Testis (tissue), 3 donors: ENCODE measurements around the gene KCNK10. TPM values are rescaled to one million over a fixed set of nuclear protein-coding genes. Genes with fewer than 3 reads are reported as not detected.

ENCODE experiments used
- DNase-seq: peaks from one replicate; pipeline ENCODE4 v3.0.0-alpha.2; 2019
- H3K27ac ChIP-seq, 2 donors: fragments of 200-600 bp; sonication (generic); one replicate each; pipeline ENCODE4 v1.5.1; 2019
- H3K27me3 ChIP-seq: fragments of 200-600 bp; sonication (generic); one replicate; pipeline ENCODE4 v1.5.1; 2019
- H3K36me3 ChIP-seq: fragments of 200-600 bp; sonication (generic); one replicate; pipeline ENCODE4 v1.5.1; 2017; ENCODE audit warnings: low read depth; ENCODE audit errors: missing control alignments
- H3K4me1 ChIP-seq: fragments of 200-600 bp; sonication (generic); one replicate; pipeline ENCODE4 v1.5.1; 2019
- H3K4me3 ChIP-seq, 2 donors: fragments of 200-600 bp; sonication (generic); one replicate each; pipeline ENCODE4 v1.5.1; 2017 to 2019
- H3K9me3 ChIP-seq: fragments of 200-600 bp; sonication (generic); one replicate; pipeline ENCODE4 v1.5.1; 2017
- POLR2A ChIP-seq: fragments of 450-650 bp; IDR thresholded peaks from one replicate; pipeline ENCODE4 v1.6.1; 2017; ENCODE audit warnings: antibody characterized with exemption, mild to moderate bottlenecking, moderate library complexity
- WGBS, 2 donors: methylation state at CpG; one replicate each; pipeline ENCODE4 v1.1.5; 2018; 5-methylcytosine and 5-hydroxymethylcytosine counted together
- intact Hi-C: fragments of 100-400 bp; cut with DNase I; formaldehyde crosslinking; loops from one replicate; pipeline ENCODE4 v1.15.1; 2023; ENCODE audit warnings: low total_unique reads
- polyA plus RNA-seq: library from polyadenylated mRNA; stranded (reverse); fragments of 350-450 nt; fragmentation: Illumina TruSeq; extraction: RNeasy Lipid Tissue Mini Kit (QIAGEN cat#74804); gene quantifications from one replicate; pipeline ENCODE4 v1.2.3, GENCODE V29; 2014; ENCODE audit warnings: low read depth, low replicate concordance; ENCODE audit not compliant: insufficient read depth
- total RNA-seq, 2 donors: library from RNA; depleted of rRNA; stranded (reverse); fragments of >200 nt; gene quantifications; one replicate each; pipeline ENCODE4 v1.2.3, GENCODE V29; 2016
- TF ChIP-seq, protein P1 (sequence below), 3 experiments: fragments of 450-650 bp in 2 of 3; fragments of 200-600 bp in 1 of 3; sonication (generic) in 1 of 3; IDR thresholded peaks; one replicate each; pipeline ENCODE4 v1.5.1; 2016 to 2019; ENCODE audit warnings: antibody characterized with exemption in 3 of 3, mild to moderate bottlenecking in 2 of 3, moderate library complexity in 1 of 3

Gene KCNK10
- total and polyA plus RNA-seq, 3 donors from 2014 or later, result 0.55 to 4.2 (median 1.6) TPM

DNA sequence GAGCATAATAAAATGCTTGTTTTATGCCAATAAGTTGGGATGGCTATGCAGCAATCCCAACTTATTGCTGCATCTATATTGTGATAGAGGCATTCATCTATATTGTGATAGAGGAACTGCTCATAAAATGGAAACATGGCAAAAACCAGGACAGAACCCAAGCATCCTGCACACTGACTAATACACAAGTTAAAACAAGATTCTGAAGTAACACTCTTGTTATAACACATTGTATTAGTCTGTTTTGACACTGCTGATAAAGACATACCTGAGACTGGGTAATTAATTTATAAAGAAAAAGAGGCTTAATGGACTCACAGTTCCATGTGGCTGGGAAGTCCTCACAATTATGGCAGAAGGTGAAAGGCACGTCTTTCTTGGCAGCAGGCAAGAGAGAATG, 36.8 kb downstream of the KCNK10 start:
- H3K27ac ChIP-seq, result no peak overlapping the region
- 72 to 80% methylated on average over 1 of the region's 1 CpG for WGBS, 2 donors
- no peaks in the 10 kb centered on the region for H3K36me3 ChIP-seq
- no peaks in the 10 kb centered on the region for H3K4me1 ChIP-seq
- no peaks in the 10 kb centered on the region for H3K9me3 ChIP-seq
- H3K4me3 ChIP-seq, result no peak overlapping the region
- no peak for DNase-seq
- no peaks in the 10 kb centered on the region for H3K27me3 ChIP-seq
- TF ChIP-seq POLR2A, result no peak
- intact Hi-C loops, result no loop called here

DNA sequence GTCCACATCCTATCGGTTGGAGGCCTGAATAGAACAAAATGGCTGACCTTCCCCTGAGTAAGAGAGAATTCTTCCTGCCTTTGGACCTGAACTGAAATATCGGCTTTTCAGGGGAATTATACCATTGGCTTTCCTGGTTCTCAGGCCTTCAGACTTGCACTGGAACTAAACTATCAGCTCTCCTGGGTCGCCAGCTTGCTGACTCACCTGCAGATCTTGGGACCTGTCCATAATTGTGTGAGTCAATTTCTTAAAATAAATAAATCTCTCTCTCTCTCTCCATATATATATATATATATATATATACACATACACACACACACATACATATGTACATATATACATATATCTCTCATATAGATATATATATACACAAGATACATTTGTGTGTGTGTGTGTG, 41.6 kb downstream of the KCNK10 start:
- 95 to 98% methylated on average over 3 of the region's 3 CpGs for WGBS, 2 donors
- Histone ChIP-seq H3K27me3 (no peaks in the 10 kb centered on the region), H3K9me3 (no peaks in the 10 kb centered on the region), H3K4me1 (no peaks in the 10 kb centered on the region), H3K36me3 (no peaks in the 10 kb centered on the region), H3K27ac (no peak overlapping the region), H3K4me3 (no peak overlapping the region)
- intact Hi-C loops, result no loop called here
- TF ChIP-seq, protein P1, sequence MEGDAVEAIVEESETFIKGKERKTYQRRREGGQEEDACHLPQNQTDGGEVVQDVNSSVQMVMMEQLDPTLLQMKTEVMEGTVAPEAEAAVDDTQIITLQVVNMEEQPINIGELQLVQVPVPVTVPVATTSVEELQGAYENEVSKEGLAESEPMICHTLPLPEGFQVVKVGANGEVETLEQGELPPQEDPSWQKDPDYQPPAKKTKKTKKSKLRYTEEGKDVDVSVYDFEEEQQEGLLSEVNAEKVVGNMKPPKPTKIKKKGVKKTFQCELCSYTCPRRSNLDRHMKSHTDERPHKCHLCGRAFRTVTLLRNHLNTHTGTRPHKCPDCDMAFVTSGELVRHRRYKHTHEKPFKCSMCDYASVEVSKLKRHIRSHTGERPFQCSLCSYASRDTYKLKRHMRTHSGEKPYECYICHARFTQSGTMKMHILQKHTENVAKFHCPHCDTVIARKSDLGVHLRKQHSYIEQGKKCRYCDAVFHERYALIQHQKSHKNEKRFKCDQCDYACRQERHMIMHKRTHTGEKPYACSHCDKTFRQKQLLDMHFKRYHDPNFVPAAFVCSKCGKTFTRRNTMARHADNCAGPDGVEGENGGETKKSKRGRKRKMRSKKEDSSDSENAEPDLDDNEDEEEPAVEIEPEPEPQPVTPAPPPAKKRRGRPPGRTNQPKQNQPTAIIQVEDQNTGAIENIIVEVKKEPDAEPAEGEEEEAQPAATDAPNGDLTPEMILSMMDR (IDR thresholded peaks at IDR 0.05), result no peak
- no peak for TF ChIP-seq POLR2A
- DNase-seq, result no peak

DNA sequence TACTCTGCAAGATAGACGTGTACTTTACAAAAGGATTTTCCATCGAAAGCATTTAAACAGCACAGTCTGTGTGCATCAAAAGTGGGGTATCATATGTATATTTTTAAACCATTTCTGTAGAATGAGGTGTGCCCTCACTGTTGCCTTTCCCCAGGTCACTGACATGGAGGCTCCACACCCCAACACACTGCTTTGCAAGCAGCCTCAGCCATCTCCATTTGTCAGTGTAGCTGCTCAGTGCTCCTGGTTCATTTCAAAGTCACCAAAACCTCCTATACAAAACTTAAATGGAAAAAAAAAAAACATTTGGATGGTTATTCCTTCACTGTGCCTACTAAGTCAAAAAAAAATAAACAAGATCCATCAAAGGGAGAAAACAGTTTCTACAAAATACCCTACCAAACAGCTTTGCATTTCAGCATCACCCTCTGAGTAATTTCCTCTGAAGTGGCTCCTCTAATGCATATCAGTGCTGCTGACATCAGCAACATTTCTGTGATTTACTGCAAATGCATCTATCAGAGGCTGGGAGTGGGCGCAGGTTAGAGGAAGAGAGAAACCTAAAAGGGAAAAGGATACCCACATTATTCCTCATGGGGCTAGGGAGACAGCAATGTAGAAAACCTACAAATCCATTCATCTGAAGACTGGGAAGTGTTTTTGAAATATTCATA, 46.0 kb downstream of the KCNK10 start:
- no peaks in the 10 kb centered on the region for H3K4me1 ChIP-seq
- no peaks in the 10 kb centered on the region for H3K36me3 ChIP-seq
- H3K4me3 ChIP-seq, result no peak overlapping the region
- 68 to 78% methylated on average over 3 of the region's 3 CpGs for WGBS, 2 donors
- no peaks in the 10 kb centered on the region for H3K9me3 ChIP-seq
- TF ChIP-seq POLR2A, result no peak
- TF ChIP-seq, protein P1 (IDR thresholded peaks at IDR 0.05), result no peak
- no peak overlapping the region for H3K27ac ChIP-seq
- DNase-seq, result no peak
- no peaks in the 10 kb centered on the region for H3K27me3 ChIP-seq
- intact Hi-C loops, result no loop called here

DNA sequence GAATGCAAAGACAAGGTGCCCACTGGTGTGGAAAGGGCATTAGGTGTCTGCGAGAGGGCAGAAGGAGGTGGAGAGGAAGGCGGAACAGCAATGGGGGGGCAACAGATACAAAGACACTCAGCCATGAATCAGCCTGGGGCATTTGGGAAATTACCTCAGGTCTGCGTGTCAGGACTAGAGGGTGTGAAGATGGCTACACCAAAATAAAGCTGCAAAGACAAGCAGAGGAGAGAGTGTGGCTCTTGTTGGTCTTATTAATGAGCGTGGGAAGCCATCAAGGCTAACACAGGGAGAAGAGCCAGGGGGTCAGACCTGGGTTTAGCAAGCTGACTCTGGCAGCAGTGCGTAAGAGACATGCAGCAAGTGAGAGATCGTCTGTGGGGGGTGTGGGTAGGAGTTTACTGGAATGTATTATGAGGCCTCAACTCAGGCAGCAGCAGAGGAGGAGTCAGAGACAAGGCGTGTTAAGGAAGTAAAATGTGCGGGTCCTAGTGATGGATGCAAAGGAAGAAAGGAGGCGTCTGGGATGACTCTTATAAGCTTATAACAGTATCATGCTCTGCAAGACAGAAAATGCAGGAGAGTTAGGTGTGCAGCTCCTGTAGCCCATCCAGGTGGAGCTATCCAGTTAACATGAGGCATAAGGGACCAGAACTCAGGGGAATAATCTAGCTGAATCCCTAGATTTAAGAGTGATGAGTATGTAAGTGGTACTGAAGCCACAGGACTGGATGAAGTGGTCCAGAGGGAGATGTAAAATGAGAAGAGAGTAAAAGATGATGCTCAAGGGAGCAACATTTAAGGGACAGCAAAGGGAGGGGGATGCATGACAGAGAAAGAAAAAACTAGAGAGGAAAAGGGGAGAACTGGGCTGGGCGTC, 50.4 kb downstream of the KCNK10 start:
- Histone ChIP-seq H3K4me3 (no peak overlapping the region), H3K36me3 (no peaks in the 10 kb centered on the region), H3K27ac (no peak overlapping the region), H3K9me3 (no peaks in the 10 kb centered on the region), H3K27me3 (no peaks in the 10 kb centered on the region), H3K4me1 (no peaks in the 10 kb centered on the region)
- no peak for TF ChIP-seq POLR2A
- TF ChIP-seq, protein P1 (IDR thresholded peaks at IDR 0.05), result no peak
- 64 to 72% methylated on average over 10 of the region's 10 CpGs for WGBS, 2 donors
- intact Hi-C loops, result no loop called here
- no peak for DNase-seq

DNA sequence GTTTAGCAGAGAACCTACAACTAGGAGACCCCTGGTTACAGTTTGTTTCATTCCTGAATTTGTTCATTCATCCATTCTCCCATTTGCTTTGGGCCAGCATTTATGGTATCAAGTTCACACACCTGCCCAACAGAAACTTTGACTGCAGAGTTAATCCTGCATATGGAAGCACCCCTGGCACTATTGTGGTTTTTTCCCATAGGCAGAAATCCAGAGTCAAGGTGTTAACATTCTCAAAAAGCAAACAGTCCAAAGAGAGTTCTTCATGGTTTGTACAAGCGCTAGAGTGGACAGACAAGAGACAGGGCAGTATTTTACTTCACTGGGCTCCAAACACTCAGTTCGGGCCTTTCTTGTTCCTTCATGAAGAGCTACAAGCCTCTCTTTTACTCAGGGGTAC, 51.9 kb downstream of the KCNK10 start:
- Histone ChIP-seq H3K9me3 (no peaks in the 10 kb centered on the region), H3K27ac (no peak overlapping the region), H3K36me3 (no peaks in the 10 kb centered on the region), H3K4me1 (no peaks in the 10 kb centered on the region), H3K27me3 (no peaks in the 10 kb centered on the region), H3K4me3 (no peak overlapping the region)
- WGBS, 2 donors, result 94% methylated on average over 2 of the region's 2 CpGs
- TF ChIP-seq POLR2A, result no peak
- TF ChIP-seq, protein P1 (IDR thresholded peaks at IDR 0.05), result no peak
- DNase-seq, result no peak
- intact Hi-C loops, result no loop called here
